Measurements from ENCODE around the gene ZNF710. TPM values are rescaled to one million over a fixed set of nuclear protein-coding genes. Genes with fewer than 3 reads are reported as not detected.

The ZNF710 gene
- total and polyA plus RNA-seq, 12 donors, result 4.1 to 59.0 (median 15.5) TPM

- 67 to 77% (median 74%) methylated on average over 5 to 8 of the region's 8 CpGs for whole genome bisulfite sequencing, 4 donors
- DNase-seq, result no peak
- H3K36me3 ChIP-seq (replicated peaks in 1 of 2), result no peaks in the 10 kb centered on the region
Measured at GRCh38 chr15:90019611-90020010, 18.5 kb downstream of the ZNF710 start.

GRCh38 chr15:90020021-90020735, 19.1 kb downstream of the ZNF710 start:
- Histone ChIP-seq H3K27me3 (no peaks in the 10 kb centered on the region), H3K4me1 (replicated peaks in 1 of 2) (peaks cover 0 to 16% of the 10 kb centered on the region in 2 donors), H3K4me3 (no peak overlapping the region), H3K27ac (peak overlapping the region in 4 of 5 donors; percentile 15 to 87 (median 62)), H3K36me3 (replicated peaks in 1 of 2) (no peaks in the 10 kb centered on the region), H3K9me3 (replicated peaks in 1 of 3) (no peaks in the 10 kb centered on the region)
- TF ChIP-seq POLR2A (IDR thresholded peaks at IDR 0.05) (no peak), CTCF (IDR thresholded peaks at IDR 0.05) (no peak)
- intact Hi-C loops (cut with DNase I), result no loop called here
- 55 to 79% (median 68%) methylated on average over 17 to 18 of the region's 18 CpGs for WGBS, 4 donors
- peak in 4 of 7 donors; percentile 34 to 73 (median 52) for DNase-seq

More at GRCh38 chr15:90019611-90020010, 18.5 kb downstream of the ZNF710 start:
- Histone ChIP-seq H3K4me1 (replicated peaks in 1 of 2) (peaks cover 0 to 16% of the 10 kb centered on the region in 2 donors), H3K27me3 (no peaks in the 10 kb centered on the region), H3K9me3 (replicated peaks in 1 of 3) (no peaks in the 10 kb centered on the region), H3K27ac (peak overlapping the region in 4 of 5 donors; percentile 22 to 87 (median 58)), H3K4me3 (no peak overlapping the region)
- intact Hi-C loops (cut with DNase I), result no loop called here
- TF ChIP-seq CTCF (IDR thresholded peaks at IDR 0.05), result no peak
- TF ChIP-seq POLR2A (IDR thresholded peaks at IDR 0.05), result no peak

- H3K27ac ChIP-seq, result peak overlapping the region in 2 of 5 donors; percentile 76 to 87
- no peaks in the 10 kb centered on the region for H3K27me3 ChIP-seq
- peaks cover 0 to 16% of the 10 kb centered on the region in 2 donors for H3K4me1 ChIP-seq (replicated peaks in 1 of 2)
- no peaks in the 10 kb centered on the region for H3K36me3 ChIP-seq (replicated peaks in 1 of 2)
- DNase-seq, result peak in 1 of 7 donors; percentile 18
- WGBS, 4 donors, result 83 to 90% (median 88%) methylated on average over 6 to 10 of the region's 10 CpGs
- no peaks in the 10 kb centered on the region for H3K9me3 ChIP-seq (replicated peaks in 1 of 3)
- H3K4me3 ChIP-seq, result no peak overlapping the region
- intact Hi-C loops (cut with DNase I), result no loop called here
- TF ChIP-seq POLR2A (IDR thresholded peaks at IDR 0.05) (no peak), CTCF (IDR thresholded peaks at IDR 0.05) (no peak)
Measured at GRCh38 chr15:90020936-90021507, 19.9 kb downstream of the ZNF710 start.

GRCh38 chr15:90022345-90022744, 21.2 kb downstream of the ZNF710 start:
- H3K4me1 ChIP-seq (replicated peaks in 1 of 2), result peaks cover 0 to 16% of the 10 kb centered on the region in 2 donors
- 91 to 96% (median 93%) methylated on average over 6 of the region's 6 CpGs for WGBS, 4 donors
- intact Hi-C loops (cut with DNase I), result no loop called here
- no peak for DNase-seq
- TF ChIP-seq CTCF (IDR thresholded peaks at IDR 0.05) (no peak), POLR2A (IDR thresholded peaks at IDR 0.05) (no peak)
- no peaks in the 10 kb centered on the region for H3K27me3 ChIP-seq
- no peak overlapping the region for H3K4me3 ChIP-seq
- no peaks in the 10 kb centered on the region for H3K9me3 ChIP-seq (replicated peaks in 1 of 3)
- H3K27ac ChIP-seq, result no peak overlapping the region
- H3K36me3 ChIP-seq (replicated peaks in 1 of 2), result no peaks in the 10 kb centered on the region

All from adrenal gland (tissue), 12 donors.